GM12874 (cell line): ENCODE results near the gene PDCD1.

Experiments
- CTCF ChIP-seq: IDR thresholded peaks from 2 replicates; pipeline ENCODE4 v1.5.1; 2011; ENCODE audit warnings: low read depth, mild to moderate bottlenecking, control low read depth, low read length, moderate library complexity; ENCODE audit not compliant: insufficient read depth

PDCD1 gene

GRCh38 chr2:241892299-241893137 lies 33.8 kb upstream of the PDCD1 start:
- no peak for TF ChIP-seq CTCF

GRCh38 chr2:241891988-241892298 lies 33.2 kb upstream of the PDCD1 start:
- no peak for TF ChIP-seq CTCF

- no peak for TF ChIP-seq CTCF
Observed at GRCh38 chr2:241891315-241891987, 32.8 kb upstream of the PDCD1 start.

- no peak for TF ChIP-seq CTCF
Observed at GRCh38 chr2:241890524-241891235, 32.0 kb upstream of the PDCD1 start.

- TF ChIP-seq CTCF = no peak
Observed at GRCh38 chr2:241888641-241889040, 29.9 kb upstream of the PDCD1 start.

DNA sequence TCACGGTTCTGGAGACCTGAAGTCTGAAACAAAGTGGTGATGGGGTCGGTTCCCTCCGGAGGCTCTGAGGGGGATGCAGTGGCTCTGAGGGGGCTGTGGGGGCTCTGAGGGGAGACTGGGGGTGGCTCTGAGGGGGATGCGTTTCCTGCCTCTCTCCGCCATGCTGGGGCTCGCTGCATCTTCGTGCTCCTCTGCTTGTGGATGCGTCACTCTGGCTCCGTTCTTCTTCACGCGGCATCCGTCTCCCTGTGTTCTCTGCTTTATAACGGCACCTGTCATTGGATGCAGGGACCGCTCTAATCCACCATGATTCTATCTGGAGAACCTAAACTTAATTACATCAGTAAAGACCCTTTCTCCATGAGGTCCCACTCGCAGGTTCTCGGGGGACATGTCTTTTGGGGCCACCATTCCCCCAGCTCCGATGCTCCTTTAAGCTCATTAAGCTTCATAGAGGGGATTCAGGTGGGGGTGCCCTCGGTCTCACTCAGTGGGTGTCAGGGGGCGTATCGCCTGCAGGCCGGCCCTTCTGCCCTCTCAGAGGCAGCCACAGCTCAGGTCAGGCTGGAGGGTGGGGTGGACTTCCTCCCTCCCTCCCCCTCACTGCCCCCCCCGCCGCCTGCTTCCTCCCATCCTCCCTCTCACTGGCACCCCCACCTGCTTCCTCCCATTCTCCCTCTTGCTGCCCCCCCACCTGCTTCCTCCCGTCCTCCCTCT lies 29.3 kb upstream of the PDCD1 start:
- TF ChIP-seq CTCF = no peak
